NCI-H146 (cell line): ENCODE data around the gene IGSF6.
"Not testable (repeated sequence)": the region's sequence is repeated elsewhere in the genome, so short reads cannot be mapped to it uniquely, and the experiment has no call there.

ENCODE experiments used
- DNase-seq: peaks from one replicate; lab custom pipeline; 2025; lab: John Stamatoyannopoulos, UW

The IGSF6 gene

GRCh38 chr16:21653571-21653970, 1.2 kb upstream of the IGSF6 start:
- DNase-seq, result no peak

GRCh38 chr16:21651515-21651914, 893 bp downstream of the IGSF6 start:
- DNase-seq, result no peak

- DNase-seq, result no peak
Measured at GRCh38 chr16:21650521-21650920, 1.9 kb downstream of the IGSF6 start.

GRCh38 chr16:21649826-21650406, 2.5 kb downstream of the IGSF6 start:
- not testable (repeated sequence) for DNase-seq

GRCh38 chr16:21647562-21648164, 4.7 kb downstream of the IGSF6 start:
- no peak for DNase-seq

GRCh38 chr16:21646721-21647561, 5.5 kb downstream of the IGSF6 start:
- DNase-seq, result no peak

- no peak for DNase-seq
Measured at GRCh38 chr16:21646091-21646490, 6.3 kb downstream of the IGSF6 start.

- DNase-seq, result no peak
Measured at GRCh38 chr16:21645261-21645721, 7.1 kb downstream of the IGSF6 start.

GRCh38 chr16:21644674-21645073, 7.7 kb downstream of the IGSF6 start:
- DNase-seq, result no peak

- no peak for DNase-seq
Measured at GRCh38 chr16:21643785-21644184, 8.6 kb downstream of the IGSF6 start.

GRCh38 chr16:21642861-21643260, 9.5 kb downstream of the IGSF6 start:
- DNase-seq, result no peak

GRCh38 chr16:21641916-21642315, 10.5 kb downstream of the IGSF6 start:
- DNase-seq, result no peak

- DNase-seq, result no peak
Measured at GRCh38 chr16:21639493-21639892, 12.9 kb downstream of the IGSF6 start.

GRCh38 chr16:21638573-21638975, 13.8 kb downstream of the IGSF6 start:
- no peak for DNase-seq

GRCh38 chr16:21637032-21637968, 15.1 kb downstream of the IGSF6 start:
- no peak for DNase-seq

GRCh38 chr16:21635694-21636093, 16.7 kb downstream of the IGSF6 start:
- DNase-seq, result not testable (repeated sequence)

- no peak for DNase-seq
Measured at GRCh38 chr16:21634216-21634615, 18.2 kb downstream of the IGSF6 start.

GRCh38 chr16:21631951-21632575, 20.3 kb downstream of the IGSF6 start:
- not testable (repeated sequence) for DNase-seq

- not testable (repeated sequence) for DNase-seq
Measured at GRCh38 chr16:21631376-21631775, 21.0 kb downstream of the IGSF6 start.

- not testable (repeated sequence) for DNase-seq
Measured at GRCh38 chr16:21630866-21631265, 21.5 kb downstream of the IGSF6 start.
